GM12875 (cell line): ENCODE data around the gene PWWP2B.

Source experiments
- H3K4me3 ChIP-seq: one replicate; pipeline ENCODE4 v1.5.1; 2011; ENCODE audit warnings: low read depth, low read length, control low read depth
- TF ChIP-seq, protein P1 (sequence below): IDR thresholded peaks from 2 replicates; pipeline ENCODE4 v1.5.1; 2011; ENCODE audit warnings: low read depth, mild to moderate bottlenecking, control low read depth, inconsistent platforms, low read length, moderate library complexity, borderline replicate concordance; ENCODE audit not compliant: insufficient read depth

The PWWP2B gene

DNA sequence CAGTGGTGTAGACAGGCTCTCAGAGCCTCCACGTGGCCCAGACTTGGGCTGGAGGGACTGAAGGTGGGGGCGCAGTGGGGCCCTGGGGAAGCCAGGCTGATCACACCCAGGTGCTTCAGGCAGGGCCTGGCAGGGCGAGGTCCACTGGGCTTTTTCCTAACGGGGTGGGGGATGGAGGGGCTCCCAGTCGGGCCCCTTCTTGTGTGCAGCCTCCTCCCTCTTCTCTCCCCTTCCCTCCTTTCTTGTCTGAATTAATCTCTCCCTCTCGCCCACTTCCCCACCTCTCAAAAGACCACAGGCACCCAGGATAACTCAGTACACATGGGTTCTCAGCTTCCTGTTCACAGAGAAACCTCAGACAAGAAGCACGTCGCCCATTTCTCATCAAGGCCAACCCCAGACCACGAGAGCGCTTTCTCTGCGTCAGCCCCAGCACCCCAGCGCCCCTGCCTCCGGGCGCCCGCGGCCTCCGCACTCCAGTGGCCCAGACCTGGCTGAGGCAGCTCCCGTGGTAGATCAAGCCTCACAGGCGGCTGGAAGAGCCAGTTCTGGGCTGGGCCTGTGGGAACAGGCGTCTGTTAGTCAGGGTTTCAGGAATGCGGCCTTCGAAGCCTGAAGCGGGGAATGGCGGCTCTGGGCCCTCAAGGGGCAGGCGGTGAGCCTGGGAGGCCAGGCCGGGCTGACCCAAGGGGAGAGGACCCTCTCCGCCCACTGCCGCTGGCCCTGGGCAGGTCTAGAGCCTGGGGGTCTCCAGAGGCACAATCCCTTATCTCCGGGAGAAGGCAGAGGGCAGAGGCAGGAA, 50.6 kb downstream of the PWWP2B start:
- TF ChIP-seq, protein P1, sequence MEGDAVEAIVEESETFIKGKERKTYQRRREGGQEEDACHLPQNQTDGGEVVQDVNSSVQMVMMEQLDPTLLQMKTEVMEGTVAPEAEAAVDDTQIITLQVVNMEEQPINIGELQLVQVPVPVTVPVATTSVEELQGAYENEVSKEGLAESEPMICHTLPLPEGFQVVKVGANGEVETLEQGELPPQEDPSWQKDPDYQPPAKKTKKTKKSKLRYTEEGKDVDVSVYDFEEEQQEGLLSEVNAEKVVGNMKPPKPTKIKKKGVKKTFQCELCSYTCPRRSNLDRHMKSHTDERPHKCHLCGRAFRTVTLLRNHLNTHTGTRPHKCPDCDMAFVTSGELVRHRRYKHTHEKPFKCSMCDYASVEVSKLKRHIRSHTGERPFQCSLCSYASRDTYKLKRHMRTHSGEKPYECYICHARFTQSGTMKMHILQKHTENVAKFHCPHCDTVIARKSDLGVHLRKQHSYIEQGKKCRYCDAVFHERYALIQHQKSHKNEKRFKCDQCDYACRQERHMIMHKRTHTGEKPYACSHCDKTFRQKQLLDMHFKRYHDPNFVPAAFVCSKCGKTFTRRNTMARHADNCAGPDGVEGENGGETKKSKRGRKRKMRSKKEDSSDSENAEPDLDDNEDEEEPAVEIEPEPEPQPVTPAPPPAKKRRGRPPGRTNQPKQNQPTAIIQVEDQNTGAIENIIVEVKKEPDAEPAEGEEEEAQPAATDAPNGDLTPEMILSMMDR = no peak
- H3K4me3 ChIP-seq = no peak overlapping the region

DNA sequence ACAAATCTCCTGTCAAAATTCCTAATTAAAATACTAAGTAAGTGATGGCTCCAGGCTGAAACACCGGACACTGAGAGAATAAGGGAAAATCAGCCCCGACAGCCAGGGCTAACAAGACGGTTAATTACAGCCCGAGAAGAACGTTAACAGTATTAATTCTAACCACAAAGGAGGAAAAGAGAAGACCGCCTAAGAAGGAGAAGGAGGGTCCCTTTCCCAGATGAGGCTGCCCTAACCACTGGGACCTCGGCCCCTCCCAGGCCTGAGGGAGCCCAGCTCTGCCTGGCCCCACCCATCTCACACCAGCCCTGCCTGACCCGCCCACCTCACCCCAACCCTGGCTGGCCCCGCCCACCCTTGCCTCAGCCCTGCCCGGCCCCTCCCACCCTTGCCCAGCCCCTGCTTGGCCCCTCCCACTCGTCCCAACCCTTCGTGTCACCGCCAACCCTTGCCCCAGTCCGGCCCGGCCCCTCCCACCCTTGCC, 51.3 kb downstream of the PWWP2B start:
- TF ChIP-seq, protein P1 = no peak
- no peak overlapping the region for H3K4me3 ChIP-seq

DNA sequence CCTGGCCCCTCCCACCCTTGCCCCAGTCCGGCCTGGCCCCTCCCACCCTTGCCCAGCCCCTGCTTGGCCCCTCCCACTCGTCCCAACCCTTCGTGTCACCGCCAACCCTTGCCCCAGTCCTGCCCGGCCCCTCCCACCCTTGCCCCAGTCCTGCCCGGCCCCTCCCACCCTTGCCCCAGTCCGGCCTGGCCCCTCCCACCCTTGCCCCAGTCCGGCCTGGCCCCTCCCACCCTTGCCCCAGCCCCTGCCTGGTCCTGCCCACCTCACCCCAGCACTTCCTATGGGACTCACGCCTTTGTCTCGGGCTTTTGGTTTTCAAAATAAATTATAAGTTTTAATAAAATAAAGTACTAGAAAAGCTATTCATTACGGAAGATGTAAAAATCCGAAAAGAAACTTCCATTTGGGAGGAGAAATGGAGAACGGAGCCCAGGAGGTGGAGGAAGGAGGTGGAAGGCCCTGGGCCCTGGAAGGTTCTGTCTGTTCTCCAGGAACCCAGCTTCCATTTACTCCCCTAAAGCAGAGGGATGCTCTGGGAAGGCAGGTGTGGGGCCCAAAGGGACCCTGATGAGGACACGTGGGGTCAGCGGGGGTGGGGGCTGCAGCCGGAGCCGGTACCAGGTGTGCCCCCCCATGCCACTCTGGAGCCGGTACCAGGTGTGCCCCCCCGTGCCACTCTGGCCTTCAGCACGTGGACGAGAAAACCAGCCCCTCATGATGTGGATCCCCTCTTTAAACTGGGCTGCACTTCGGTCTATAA, 52.2 kb downstream of the PWWP2B start:
- TF ChIP-seq, protein P1 = no peak
- no peak overlapping the region for H3K4me3 ChIP-seq

DNA sequence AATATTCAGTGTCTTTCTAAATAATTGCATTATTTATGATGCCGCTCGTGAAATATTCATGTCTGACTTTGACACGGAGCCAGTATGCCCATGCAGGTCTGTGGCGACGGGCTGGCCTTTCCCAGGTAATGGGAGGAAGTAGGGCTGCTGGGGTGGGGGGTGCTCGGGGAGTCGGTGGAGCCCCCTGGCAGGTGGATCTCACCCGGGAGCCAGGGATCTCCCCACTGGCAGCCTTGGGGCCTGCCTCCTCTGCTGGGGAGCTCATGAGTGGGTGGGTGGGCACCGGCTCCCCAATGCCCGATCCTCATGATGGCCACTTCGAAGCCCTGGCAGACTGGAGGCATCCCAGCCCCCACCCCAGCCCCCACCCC, 52.8 kb downstream of the PWWP2B start:
- TF ChIP-seq, protein P1 = no peak
- no peak overlapping the region for H3K4me3 ChIP-seq

DNA sequence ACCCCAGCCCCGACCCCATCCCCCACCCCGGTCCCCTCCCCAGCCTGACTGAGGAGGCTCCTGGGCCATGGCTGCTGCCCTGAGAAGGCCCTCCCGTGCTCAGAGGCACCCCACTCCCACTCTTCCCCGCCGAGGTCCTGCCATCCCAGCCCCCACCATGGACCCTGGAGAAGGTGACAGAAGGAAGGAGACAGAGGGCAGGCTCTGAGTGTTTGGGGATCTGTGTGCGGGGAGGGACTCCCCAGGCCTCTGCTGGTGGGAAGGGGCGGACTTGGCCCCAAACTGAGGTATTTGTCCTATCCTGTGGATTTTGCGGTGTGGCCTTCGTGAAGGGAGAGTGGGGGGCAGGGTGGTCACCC, 53.4 kb downstream of the PWWP2B start:
- H3K4me3 ChIP-seq = no peak overlapping the region
- TF ChIP-seq, protein P1 = no peak

DNA sequence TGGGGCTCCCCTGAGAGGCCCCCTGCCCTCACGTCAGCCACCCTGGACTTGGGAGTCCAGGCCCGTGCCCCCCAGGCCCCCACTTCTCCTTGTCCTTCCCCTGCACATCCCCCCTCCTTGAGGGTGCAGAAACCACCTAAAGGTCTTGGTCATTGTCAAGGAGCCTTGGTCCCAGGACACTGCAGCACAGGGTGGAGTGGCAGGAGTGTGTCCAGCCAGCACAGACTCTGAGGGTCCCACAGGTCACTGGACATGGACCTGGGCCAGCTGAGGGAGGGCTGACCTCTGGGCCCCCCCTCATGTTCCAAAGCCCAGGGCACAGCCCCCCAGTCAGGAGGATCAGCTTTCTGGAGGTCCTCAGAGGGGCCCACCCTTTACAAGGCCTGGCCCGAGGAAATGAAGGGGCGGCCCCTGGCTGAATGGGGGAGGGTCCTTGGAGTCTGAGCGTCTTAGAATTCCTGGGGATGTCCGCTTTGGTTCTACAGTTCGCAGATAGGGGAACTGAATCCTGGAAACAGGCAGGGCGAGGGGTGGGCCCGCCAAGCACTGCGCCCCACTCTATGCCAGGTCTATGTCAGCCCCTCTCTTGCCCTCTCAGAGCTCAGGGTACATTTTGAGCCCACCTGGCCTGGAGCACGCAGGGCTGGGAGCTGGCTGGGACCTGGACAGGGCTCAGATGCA, 54.0 kb downstream of the PWWP2B start:
- TF ChIP-seq, protein P1 = no peak
- no peak overlapping the region for H3K4me3 ChIP-seq
